GM12892 (cell line): Measurements from ENCODE around the gene SEC16B.

Experiments used
- DNase-seq: peaks from one replicate; pipeline ENCODE4 v3.0.0; 2011; ENCODE audit not compliant: insufficient read length
- FAIRE-seq: peaks from 2 replicates; lab custom pipeline; 2011; peaks lifted over from hg19 to GRCh38; lab: Jason Lieb, UNC
- POLR2A ChIP-seq: IDR thresholded peaks from 2 replicates; pipeline ENCODE4 v1.6.1; 2011; ENCODE audit warnings: low read depth, low read length, control low read depth
- POLR2AphosphoS5 ChIP-seq: IDR thresholded peaks from 2 replicates; pipeline ENCODE4 v1.6.1; 2011; ENCODE audit warnings: low read depth, low read length, control low read depth
- TAF1 ChIP-seq: IDR thresholded peaks from 2 replicates; pipeline ENCODE4 v1.6.1; 2011; ENCODE audit warnings: low read depth, mild to moderate bottlenecking, control low read depth, low read length, borderline replicate concordance

The SEC16B gene

GRCh38 chr1:177976596-177976995 is 6.7 kb upstream of the SEC16B start:
- no peak for TF ChIP-seq POLR2A
- TF ChIP-seq POLR2AphosphoS5, result no peak
- no peak for TF ChIP-seq TAF1
- no peak for DNase-seq
- FAIRE-seq, result no peak

GRCh38 chr1:177975588-177976495 is 6.0 kb upstream of the SEC16B start:
- DNase-seq (no peak), FAIRE-seq (no peak)
- no peak for TF ChIP-seq POLR2A
- no peak for TF ChIP-seq TAF1
- TF ChIP-seq POLR2AphosphoS5, result no peak

- FAIRE-seq, result no peak
- no peak for DNase-seq
- no peak for TF ChIP-seq POLR2A
- no peak for TF ChIP-seq TAF1
- TF ChIP-seq POLR2AphosphoS5, result no peak
These were observed 3.7 kb upstream of the SEC16B start for GRCh38 chr1:177973585-177973984.

DNA sequence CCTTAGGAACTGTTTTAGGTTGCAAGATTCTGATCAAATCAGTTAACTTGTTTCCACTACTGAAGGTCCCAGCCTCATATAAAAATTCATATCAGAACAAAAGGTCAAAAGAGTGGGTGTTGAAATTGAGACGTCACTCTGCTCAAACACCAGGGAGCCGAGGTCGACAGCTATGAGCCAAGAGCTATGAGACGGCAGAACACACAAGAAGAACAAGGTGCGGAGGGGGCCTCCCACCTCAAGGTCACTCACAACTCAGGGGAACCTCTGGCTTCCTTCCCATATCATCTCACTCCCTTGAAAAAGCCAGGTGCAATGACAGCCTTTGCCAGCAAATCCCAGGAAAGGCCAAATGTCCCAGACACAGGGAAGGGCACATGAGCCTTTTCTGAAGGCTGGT is 749 bp downstream of the SEC16B start:
- TF ChIP-seq POLR2A (no peak), TAF1 (no peak), POLR2AphosphoS5 (no peak)
- FAIRE-seq (no peak), DNase-seq (no peak)

- DNase-seq (no peak), FAIRE-seq (no peak)
- no peak for TF ChIP-seq POLR2A
- TF ChIP-seq POLR2AphosphoS5, result no peak
- TF ChIP-seq TAF1, result no peak
These were observed 3.7 kb downstream of the SEC16B start for GRCh38 chr1:177966199-177966598.

DNA sequence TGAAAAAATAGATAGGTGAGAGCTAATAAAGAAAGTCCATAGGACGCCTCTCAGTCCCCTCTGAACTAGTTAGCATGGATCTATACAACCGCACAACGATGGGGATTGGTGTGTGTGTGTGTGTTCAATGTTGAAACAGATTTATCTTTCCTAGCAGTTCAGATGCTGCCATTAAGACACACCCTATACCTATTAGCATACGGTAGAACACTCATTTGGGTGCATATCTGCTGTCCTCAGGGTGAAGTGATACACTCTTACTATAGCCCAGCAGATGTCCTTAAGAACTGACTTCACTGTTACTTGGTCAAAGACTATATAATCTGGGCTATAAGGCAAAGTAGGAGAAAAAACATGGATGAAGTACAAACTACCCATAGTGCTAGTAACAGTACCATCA is 4.6 kb downstream of the SEC16B start:
- TF ChIP-seq POLR2AphosphoS5, result no peak
- no peak for TF ChIP-seq POLR2A
- no peak for TF ChIP-seq TAF1
- FAIRE-seq, result no peak
- no peak for DNase-seq

GRCh38 chr1:177964336-177964735 is 5.5 kb downstream of the SEC16B start:
- FAIRE-seq (no peak), DNase-seq (no peak)
- TF ChIP-seq POLR2AphosphoS5 (no peak), POLR2A (no peak), TAF1 (no peak)

GRCh38 chr1:177960939-177961622 is 8.8 kb downstream of the SEC16B start:
- DNase-seq (no peak), FAIRE-seq (no peak)
- no peak for TF ChIP-seq POLR2AphosphoS5
- TF ChIP-seq POLR2A, result no peak
- no peak for TF ChIP-seq TAF1

DNA sequence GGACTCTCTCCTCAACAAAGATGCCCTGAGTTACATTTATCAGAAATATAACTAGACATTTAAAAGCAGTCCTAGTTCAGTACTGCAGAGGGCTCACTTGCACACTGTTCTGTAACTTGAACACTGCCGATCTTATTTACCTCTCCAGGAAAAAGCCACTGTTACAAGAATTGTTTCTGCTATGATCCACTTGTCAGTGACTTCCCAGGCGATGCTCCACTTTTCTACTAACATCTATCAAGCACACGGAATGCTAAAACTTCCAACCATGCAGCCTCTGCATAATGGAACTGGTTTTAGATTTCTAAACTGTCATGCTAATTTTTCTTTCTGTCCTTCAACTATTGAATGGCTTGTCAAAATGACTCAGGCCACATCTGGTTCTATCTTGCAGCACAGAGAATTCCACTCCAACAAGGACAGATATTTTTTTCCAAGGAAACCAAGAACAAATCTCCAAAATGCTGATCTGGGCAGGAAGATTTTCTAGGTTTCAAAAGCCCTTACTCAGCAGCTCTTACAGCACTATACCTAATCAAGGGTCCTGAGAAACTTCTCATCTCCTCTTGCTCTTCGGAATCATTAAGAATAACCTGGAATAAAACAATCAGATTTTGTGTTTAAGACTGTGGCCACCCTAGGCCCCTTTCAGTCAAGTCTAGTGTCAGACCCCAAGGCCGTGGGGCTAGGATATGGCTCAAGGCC is 9.9 kb downstream of the SEC16B start:
- FAIRE-seq (no peak), DNase-seq (no peak)
- TF ChIP-seq POLR2AphosphoS5 (no peak), TAF1 (no peak), POLR2A (no peak)

DNA sequence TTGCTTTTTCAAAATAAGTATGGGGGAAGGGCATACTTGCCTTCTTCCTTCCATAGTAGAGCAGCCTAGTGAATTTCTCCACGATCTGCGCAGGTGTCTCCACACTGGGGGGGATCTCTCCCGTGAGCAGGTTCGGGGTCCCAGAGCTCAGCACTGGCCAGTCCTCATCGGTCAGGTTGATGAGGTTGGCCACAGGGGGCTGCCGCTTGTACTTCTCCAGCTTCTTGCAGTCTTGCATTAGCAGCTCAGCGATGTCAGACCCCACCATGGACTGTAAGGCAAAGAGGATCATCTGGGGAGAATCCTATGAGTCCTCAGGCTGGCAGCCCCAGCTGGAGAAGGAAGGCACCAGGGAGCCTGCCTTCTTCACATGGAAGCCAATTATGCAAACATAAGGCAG is 11.8 kb downstream of the SEC16B start:
- DNase-seq (no peak), FAIRE-seq (no peak)
- TF ChIP-seq POLR2A (no peak), TAF1 (no peak), POLR2AphosphoS5 (no peak)

DNA sequence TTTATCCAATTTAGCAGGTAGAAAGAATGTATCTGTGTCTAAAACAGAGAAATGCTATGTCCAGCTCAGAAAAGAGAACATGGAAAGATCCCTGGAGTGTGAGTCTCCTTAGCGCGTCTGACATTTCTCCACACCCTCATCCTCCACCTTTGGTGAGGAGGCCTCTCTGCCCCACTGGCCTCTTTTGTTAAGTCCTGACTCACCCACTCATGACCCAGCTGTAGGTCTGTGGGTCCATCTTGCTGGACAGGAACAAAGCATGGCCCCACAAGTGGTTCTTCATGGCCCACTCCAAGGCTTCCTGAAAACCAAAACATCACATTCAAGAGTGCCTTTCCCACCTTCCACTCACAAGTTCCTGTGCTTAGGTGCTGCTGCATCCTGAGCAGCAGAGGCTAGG is 15.8 kb downstream of the SEC16B start:
- TF ChIP-seq TAF1, result no peak
- no peak for TF ChIP-seq POLR2A
- no peak for TF ChIP-seq POLR2AphosphoS5
- DNase-seq (no peak), FAIRE-seq (no peak)
